Fibroblast of villous mesenchyme (primary cell): Measurements from ENCODE around the gene WDFY3. TPM values are rescaled to one million over a fixed set of nuclear protein-coding genes. Genes with fewer than 3 reads are reported as not detected.
"Not testable (repeated sequence)": the region's sequence is repeated elsewhere in the genome, so short reads cannot be mapped to it uniquely, and the experiment has no call there.

ENCODE experiments used
- DNase-seq: peaks from one replicate; pipeline ENCODE4 v3.0.0-alpha.2; 2010; ENCODE audit warnings: low read depth
- H3K4me3 ChIP-seq: 2 replicates; pipeline ENCODE4 v1.5.1; 2011; ENCODE audit warnings: low read depth, mild to moderate bottlenecking, low read length
- CTCF ChIP-seq: IDR thresholded peaks from 2 replicates; pipeline ENCODE4 v1.5.1; 2012; ENCODE audit warnings: low read depth, mild to moderate bottlenecking, low read length; ENCODE audit not compliant: insufficient read depth
- total RNA-seq: library from RNA; depleted of rRNA; stranded (reverse); fragments of >200 nt; gene quantifications from 2 replicates; pipeline ENCODE4 v1.2.3, GENCODE V29; 2012

WDFY3 gene
- total RNA-seq, 1 donor = 98.0 TPM

DNA sequence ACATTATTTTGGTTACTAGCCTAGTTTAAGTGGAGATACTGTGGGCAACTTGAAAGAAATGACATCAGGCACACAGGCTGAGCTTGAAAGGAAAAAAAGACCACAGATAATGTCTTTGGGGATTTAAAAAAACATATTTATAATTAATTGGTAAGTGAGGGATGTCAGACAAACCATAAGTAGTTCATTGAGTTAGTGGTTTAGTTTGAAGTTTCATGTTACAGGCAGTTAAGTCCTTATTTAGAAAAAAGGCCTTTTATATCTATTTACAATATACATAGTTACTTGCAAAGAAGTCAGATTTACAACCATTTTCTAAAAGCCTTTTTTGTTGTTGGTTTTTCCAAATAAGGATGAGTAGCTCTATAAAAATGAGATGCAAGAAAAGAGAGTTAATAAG is 294.3 kb downstream of the WDFY3 start:
- no peak for DNase-seq
- no peak overlapping the region for H3K4me3 ChIP-seq
- no peak for TF ChIP-seq CTCF

GRCh38 chr4:84669201-84669600 is 297.3 kb downstream of the WDFY3 start:
- DNase-seq = no peak
- no peak overlapping the region for H3K4me3 ChIP-seq
- TF ChIP-seq CTCF = no peak

- no peak for TF ChIP-seq CTCF
- no peak for DNase-seq
Measured at GRCh38 chr4:84666439-84666838, 300.1 kb downstream of the WDFY3 start.

GRCh38 chr4:84664767-84665166 is 301.7 kb downstream of the WDFY3 start:
- not testable (repeated sequence) for H3K4me3 ChIP-seq, DNase-seq

More at GRCh38 chr4:84666439-84666838, 300.1 kb downstream of the WDFY3 start:
- H3K4me3 ChIP-seq = no peak overlapping the region

- no peak for TF ChIP-seq CTCF
- DNase-seq = no peak
Measured at GRCh38 chr4:84661191-84661939, 305.1 kb downstream of the WDFY3 start.

GRCh38 chr4:84660606-84661005 is 305.9 kb downstream of the WDFY3 start:
- no peak for DNase-seq
- H3K4me3 ChIP-seq = no peak overlapping the region
- TF ChIP-seq CTCF = no peak

More at GRCh38 chr4:84661191-84661939, 305.1 kb downstream of the WDFY3 start:
- H3K4me3 ChIP-seq = no peak overlapping the region

DNA sequence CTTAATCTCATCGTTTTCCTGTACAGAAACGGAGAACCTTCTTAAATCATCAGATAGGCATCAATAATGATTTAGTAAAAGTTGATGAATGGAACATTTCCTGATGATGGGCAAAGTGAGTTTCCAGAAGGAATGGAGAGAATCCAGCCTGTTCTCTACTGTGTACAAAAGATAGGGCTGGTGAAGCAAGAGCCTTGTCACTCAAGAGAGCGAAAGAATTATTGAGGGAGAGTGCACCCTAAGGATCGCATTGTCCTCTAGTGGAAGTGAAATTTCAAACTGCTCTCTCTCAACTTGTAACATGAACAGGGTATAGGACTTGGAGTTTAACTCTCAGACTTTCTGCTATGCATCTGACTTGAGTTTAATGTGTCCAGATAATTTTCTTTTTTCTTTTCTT is 314.0 kb downstream of the WDFY3 start:
- TF ChIP-seq CTCF = no peak
- no peak for DNase-seq
- H3K4me3 ChIP-seq = no peak overlapping the region
